T-helper 1 cell treated with Interleukin-12 subunit alpha and Interleukin-12 subunit beta and Interleukin-4 antibody, amounts not matched to agents 30 ng/mL and 1 ng/mL, for 36 hours (primary cell): Measurements from ENCODE around the gene ZNF511. TPM values are rescaled to one million over a fixed set of nuclear protein-coding genes. Genes with fewer than 3 reads are reported as not detected.

ENCODE experiments used
- total RNA-seq: library from RNA; stranded (reverse); gene quantifications from 2 replicates; pipeline ENCODE4 v1.2.3, GENCODE V29; 2022

The ZNF511 gene
- total RNA-seq, 1 donor from 2014 or later: 55.6 TPM

Other genes starting within 250 kb of the ZNF511 start
- gene ADGRA1, start 221.0 kb upstream of the ZNF511 start, total RNA-seq: not detected in 2 replicates
- gene KNDC1, start 148.7 kb upstream of the ZNF511 start, total RNA-seq: 0.12 and 0.32 TPM in 2 replicates
- not detected in 2 replicates for gene UTF1, start 78.7 kb upstream of the ZNF511 start, total RNA-seq
- gene VENTX, start 71.1 kb upstream of the ZNF511 start, total RNA-seq: not detected in 2 replicates
- gene ADAM8, start 32.0 kb upstream of the ZNF511 start, total RNA-seq: 290 and 302 TPM in 2 replicates
- gene TUBGCP2, start within 50 bp of the ZNF511 start, total RNA-seq: 59.2 and 61.6 TPM in 2 replicates
- gene CALY, start 28.0 kb downstream of the ZNF511 start, total RNA-seq: 0.44 TPM in 1 of 2 replicates, not detected in the other
- gene PRAP1, start 38.5 kb downstream of the ZNF511 start, total RNA-seq: not detected in 2 replicates
- 14.2 and 17.0 TPM in 2 replicates for gene FUOM, start 49.1 kb downstream of the ZNF511 start, total RNA-seq
- gene ECHS1, start 64.4 kb downstream of the ZNF511 start, total RNA-seq: 37.6 and 40.4 TPM in 2 replicates
- 4.5 and 6.2 TPM in 2 replicates for gene PAOX, start 70.3 kb downstream of the ZNF511 start, total RNA-seq
- 51.7 and 56.0 TPM in 2 replicates for gene MTG1, start 85.2 kb downstream of the ZNF511 start, total RNA-seq
- not detected in 2 replicates for gene SPRN, start 115.7 kb downstream of the ZNF511 start, total RNA-seq
- gene SCART1, start 145.0 kb downstream of the ZNF511 start, total RNA-seq: 1.6 TPM in 2 replicates
- gene CYP2E1, start 218.4 kb downstream of the ZNF511 start, total RNA-seq: 0.56 and 1.0 TPM in 2 replicates